Inflammatory macrophage treated with lipopolysaccharide for 1 hour (primary cell): ENCODE data around the gene PSME1.

Source experiments
- DNase-seq, 2 donors: peaks; one replicate each; pipeline ENCODE4 v3.0.0-alpha.2; 2020 to 2022

The PSME1 gene

GRCh38 chr14:24147761-24148428, 11.9 kb downstream of the PSME1 start:
- DNase-seq = no peak

- DNase-seq = no peak
Measured at GRCh38 chr14:24149302-24149969, 13.4 kb downstream of the PSME1 start.

DNA sequence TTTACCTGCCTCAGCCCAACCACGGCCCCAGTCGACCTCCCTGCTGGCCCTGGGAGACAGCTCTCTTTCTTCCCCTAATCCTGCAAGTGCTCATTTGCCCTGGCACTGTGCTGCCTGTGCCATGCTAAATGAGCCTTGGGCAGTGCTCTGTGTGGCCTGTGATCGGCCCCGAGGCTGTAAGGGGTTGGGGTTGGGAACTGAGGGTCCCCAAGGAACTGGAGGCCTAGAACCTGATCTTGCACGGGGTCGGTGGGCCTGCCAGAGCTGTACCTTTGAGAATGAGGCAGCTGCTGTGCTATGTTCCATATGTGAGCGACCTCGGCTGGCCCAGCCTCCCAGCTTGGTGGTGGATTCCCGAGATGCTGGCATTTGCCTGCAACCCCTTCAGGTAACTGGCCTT, 14.1 kb downstream of the PSME1 start:
- no peak for DNase-seq

- no peak for DNase-seq
Measured at GRCh38 chr14:24150567-24150966, 14.6 kb downstream of the PSME1 start.

GRCh38 chr14:24150993-24151392, 15.0 kb downstream of the PSME1 start:
- DNase-seq = no peak

DNA sequence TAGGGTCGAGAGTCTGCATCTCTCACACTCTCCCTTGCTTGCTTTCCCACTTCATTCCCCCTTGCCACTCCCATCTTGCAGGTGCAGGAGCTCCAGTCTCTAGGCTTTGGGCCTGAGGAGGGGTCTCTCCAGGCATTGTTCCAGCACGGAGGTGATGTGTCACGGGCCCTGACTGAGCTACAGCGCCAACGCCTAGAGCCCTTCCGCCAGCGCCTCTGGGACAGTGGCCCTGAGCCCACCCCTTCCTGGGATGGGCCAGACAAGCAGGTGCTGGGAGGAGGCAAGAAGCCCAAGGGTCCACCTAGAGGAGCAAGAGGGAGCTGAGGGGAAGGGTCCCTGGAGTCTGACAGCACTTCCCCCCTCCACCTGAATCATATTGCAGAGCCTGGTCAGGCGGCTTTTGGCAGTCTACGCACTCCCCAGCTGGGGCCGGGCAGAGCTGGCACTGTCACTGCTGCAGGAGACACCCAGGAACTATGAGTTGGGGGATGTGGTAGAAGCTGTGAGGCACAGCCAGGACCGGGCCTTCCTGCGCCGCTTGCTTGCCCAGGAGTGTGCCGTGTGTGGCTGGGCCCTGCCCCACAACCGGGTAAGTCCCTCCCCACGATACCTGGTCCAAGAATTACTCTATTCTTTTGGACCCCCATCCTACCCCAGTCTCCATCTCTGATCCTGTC, 15.5 kb downstream of the PSME1 start:
- DNase-seq = no peak

DNA sequence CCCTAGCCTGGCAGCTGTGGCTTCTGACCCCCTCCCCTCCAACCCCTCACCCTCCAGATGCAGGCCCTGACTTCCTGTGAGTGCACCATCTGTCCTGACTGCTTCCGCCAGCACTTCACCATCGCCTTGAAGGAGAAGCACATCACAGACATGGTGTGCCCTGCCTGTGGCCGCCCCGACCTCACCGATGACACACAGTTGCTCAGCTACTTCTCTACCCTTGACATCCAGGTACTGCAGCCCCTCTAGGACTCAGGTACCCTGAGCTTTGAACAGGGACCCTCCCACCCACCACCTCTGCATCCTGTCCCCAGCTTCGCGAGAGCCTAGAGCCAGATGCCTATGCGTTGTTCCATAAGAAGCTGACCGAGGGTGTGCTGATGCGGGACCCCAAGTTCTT, 19.1 kb downstream of the PSME1 start:
- DNase-seq = no peak

DNA sequence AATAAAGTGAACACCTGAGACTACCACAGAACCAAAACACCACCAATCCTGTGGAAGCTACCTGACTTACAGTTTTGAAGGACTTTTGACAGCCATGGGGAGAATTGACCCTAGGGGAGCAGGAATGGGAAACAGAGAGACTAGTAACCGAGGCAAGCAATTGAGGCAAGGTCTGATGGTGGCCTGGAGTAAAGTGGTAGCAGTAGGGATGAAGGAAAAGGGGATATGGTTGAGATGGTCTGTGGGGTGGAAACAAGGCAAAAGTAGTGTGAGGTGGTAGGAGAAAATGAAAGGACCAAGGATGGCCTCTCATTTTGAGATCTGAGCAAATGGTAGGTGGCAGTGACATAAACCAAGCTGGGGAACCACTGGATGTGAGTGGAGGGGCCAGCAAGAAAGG, 20.8 kb downstream of the PSME1 start:
- no peak for DNase-seq

- no peak for DNase-seq
Measured at GRCh38 chr14:24157331-24157730, 21.3 kb downstream of the PSME1 start.

GRCh38 chr14:24159777-24160498, 23.9 kb downstream of the PSME1 start:
- DNase-seq = no peak

- DNase-seq = no peak
Measured at GRCh38 chr14:24160499-24160849, 24.5 kb downstream of the PSME1 start.

DNA sequence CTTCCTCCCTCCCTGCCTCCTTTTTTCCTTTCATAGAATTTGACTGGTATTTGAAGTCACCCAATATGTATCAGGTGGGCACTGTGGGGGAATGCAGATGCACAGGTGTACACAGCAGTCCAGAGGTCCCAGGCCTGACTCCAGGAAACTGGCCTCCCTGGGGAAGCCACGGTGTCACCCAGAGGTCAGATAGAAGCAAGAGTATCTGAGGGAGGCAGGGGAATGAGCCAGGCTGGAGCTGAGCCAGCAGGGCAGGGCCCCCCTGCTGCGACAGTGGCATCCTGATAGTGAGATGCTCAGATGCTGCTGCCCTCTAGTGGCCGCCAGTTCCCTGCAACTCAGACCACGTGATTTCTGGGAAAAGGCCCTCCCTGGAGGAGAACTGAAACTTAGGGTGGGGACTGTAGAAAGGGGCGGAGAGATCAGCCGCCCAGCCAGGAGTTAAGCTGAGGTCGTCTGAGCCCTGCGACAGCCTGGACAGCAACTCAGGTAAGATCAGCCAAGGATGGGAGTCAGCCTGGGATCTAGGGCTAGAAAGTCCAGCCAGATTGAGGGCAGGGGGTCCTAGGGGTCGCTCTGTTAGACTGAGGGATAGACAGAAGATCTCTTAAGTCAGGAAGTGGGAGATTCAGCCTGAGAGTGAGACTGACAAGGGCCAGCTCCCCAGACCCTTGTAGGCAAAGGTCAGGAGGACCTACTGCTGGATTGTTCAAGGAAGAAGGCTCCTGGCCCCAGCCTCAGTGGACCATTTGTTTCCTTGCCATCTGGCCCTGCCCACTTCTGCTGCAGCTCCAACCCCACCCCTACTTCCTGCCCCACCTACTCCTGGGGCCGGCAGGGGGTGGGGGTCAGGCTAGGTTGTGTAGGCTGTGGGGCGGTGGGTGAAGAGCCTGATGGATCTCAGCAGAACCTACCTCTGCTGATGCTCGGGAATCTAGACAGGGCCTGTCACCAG, 25.1 kb downstream of the PSME1 start, which contains the start of gene IRF9:
TSS of gene IRF9 (plus strand) at position 416 of the 955 bp plus-strand sequence. CDS start 880 bp downstream, outside the sequence.
- peak; percentile 89 to 100 for DNase-seq

DNA sequence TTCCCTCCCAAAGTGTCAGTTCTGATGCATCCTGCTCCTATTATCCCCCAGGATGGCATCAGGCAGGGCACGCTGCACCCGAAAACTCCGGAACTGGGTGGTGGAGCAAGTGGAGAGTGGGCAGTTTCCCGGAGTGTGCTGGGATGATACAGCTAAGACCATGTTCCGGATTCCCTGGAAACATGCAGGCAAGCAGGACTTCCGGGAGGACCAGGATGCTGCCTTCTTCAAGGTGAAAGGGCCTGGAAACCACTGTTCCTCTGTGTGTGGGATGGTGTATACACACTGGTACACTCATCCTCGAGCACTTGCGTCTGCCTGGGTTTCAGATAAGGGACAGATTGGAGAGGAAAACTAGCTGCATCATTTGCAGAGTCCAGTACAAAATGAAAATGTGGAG, 26.1 kb downstream of the PSME1 start:
- DNase-seq = no peak

GRCh38 chr14:24164518-24164991, 28.6 kb downstream of the PSME1 start:
- no peak for DNase-seq

DNA sequence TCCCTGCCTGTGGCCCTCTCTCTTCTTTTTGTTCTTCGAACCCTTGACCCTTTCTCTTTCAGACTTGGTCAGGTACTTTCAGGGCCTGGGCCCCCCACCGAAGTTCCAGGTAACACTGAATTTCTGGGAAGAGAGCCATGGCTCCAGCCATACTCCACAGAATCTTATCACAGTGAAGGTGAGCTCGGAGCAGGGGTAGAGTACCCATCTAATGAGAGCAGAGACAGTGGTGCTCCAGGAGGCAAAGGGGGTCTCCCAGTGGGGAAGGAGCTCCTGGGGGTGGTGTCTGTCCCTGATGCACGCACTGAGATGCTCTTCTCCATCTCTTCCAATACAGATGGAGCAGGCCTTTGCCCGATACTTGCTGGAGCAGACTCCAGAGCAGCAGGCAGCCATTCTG, 29.8 kb downstream of the PSME1 start:
- no peak for DNase-seq

DNA sequence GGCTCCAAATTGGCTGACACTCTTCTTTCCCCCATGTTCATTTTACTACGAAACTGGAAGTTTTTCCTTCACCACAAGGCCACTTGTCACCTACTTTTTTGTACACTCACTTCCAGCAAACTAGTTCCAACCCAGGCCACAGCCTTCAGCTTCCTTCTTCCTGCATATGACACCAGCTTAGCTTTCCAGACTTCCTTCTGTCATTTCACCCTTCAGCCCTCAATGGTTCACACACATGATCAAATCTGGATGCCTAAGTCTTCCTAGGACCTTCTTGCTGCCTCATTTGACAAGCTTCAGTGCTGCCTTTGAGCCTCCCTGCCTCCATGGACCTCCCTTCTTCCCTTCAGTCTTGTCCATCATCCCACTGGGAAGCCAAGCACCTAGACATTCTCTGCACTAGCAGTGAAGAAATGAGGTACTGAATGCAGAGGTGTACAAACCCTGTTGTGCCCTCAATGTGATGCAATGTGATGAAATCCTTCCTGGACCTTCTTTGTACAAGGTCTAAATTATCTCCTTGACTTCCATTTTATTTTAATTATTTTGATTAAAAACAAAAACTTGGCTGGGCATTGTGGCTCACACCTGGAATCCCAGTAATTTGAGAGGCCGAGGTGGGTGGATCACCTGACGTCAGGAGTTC, 31.6 kb downstream of the PSME1 start:
- peak; percentile 51 to 56 for DNase-seq

GRCh38 chr14:24171422-24172260, 35.6 kb downstream of the PSME1 start, which contains the start of gene REC8:
TSS of gene REC8 (plus strand) at chr14:24172080. CDS start at chr14:24172553, 473 bp downstream.
- DNase-seq = no peak

DNA sequence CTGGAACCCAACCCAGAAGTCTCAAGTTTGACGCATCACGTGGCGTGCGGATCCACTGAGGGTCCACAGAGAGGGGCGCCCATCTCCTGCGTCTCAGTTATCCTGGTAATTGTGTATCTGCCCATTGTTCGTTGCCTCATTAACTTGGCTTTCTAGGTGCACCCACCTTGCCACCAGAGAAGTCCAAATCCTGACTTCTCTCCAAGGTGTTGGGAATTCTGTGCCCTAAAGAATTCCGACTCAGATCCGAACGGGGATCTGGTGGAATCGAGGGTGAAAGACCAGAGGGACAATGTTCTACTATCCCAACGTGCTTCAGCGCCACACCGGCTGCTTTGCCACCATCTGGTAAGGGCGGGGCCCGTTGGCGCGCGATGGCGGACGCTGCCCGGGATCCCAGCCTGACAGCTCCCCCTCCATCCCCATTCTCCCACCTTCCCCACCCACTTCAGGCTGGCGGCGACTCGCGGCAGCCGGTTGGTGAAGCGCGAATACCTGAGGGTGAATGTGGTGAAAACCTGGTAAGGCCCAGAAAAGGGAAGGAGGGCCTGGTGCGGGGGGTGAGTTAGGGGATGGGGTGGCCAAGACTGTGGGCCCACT, 36.4 kb downstream of the PSME1 start:
- no peak for DNase-seq

DNA sequence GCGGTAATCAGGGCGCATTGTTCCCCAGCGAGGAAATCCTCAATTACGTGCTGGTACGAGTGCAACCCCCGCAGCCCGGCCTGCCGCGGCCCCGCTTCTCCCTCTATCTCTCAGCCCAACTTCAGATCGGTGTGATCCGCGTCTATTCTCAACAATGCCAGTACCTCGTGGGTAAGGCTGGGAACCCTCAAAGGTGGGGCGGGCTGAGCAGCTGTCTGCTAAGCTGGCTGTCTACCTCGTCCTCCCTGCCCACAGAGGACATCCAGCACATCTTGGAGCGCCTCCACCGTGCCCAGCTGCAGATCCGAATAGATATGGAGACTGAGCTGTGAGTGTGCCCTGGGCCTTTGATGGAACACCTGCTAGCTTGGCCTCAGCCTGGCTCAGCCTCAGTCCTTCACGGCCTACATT, 36.9 kb downstream of the PSME1 start:
- DNase-seq = no peak

GRCh38 chr14:24176599-24176998, 40.6 kb downstream of the PSME1 start:
- DNase-seq = no peak
